Loucy (cell line): ENCODE results near the gene PAGR1.

ENCODE experiments used
- H2AFZ ChIP-seq: fragments of 200-600 bp; sonication (generic); 2 replicates; pipeline ENCODE4 v1.6.0; 2016; ENCODE audit warnings: antibody characterized with exemption, mild to moderate bottlenecking, low read length, moderate library complexity
- H3F3A ChIP-seq: fragments of 200-600 bp; 2 replicates; pipeline ENCODE4 v1.6.0; 2016; ENCODE audit warnings: antibody characterized with exemption, low read depth, mild to moderate bottlenecking
- H3K27me3 ChIP-seq: fragments of 200-600 bp; sonication (generic); 2 replicates; pipeline ENCODE4 v1.6.1; 2014; ENCODE audit warnings: low read length, mild to moderate bottlenecking; ENCODE audit not compliant: insufficient read depth, poor library complexity, severe bottlenecking
- H3K36me3 ChIP-seq: fragments of 200-600 bp; sonication (generic); 2 replicates; pipeline ENCODE4 v1.6.1; 2016; ENCODE audit warnings: low read length; ENCODE audit not compliant: insufficient read depth
- H3K4me1 ChIP-seq: fragments of 200-600 bp; sonication (generic); 2 replicates; pipeline ENCODE4 v1.5.1; 2014; ENCODE audit warnings: low read length, mild to moderate bottlenecking; ENCODE audit not compliant: insufficient read depth, poor library complexity, severe bottlenecking
- H3K4me2 ChIP-seq: fragments of 200-600 bp; sonication (generic); 2 replicates; pipeline ENCODE4 v1.6.0; 2014; ENCODE audit warnings: antibody characterized with exemption, low read length, low read depth, mild to moderate bottlenecking; ENCODE audit not compliant: poor library complexity, severe bottlenecking
- H3K4me3 ChIP-seq: fragments of 200-600 bp; sonication (generic); 2 replicates; pipeline ENCODE4 v1.5.1; 2014; ENCODE audit warnings: low read length, mild to moderate bottlenecking, mixed read lengths; ENCODE audit not compliant: poor library complexity, severe bottlenecking
- H3K79me2 ChIP-seq: fragments of 200-600 bp; sonication (generic); 2 replicates; pipeline ENCODE4 v1.6.1; 2014; ENCODE audit warnings: low read length; ENCODE audit not compliant: insufficient read depth
- H3K9ac ChIP-seq: fragments of 200-600 bp; sonication (generic); 2 replicates; pipeline ENCODE4 v1.6.0; 2014; ENCODE audit warnings: mild to moderate bottlenecking, low read depth, low read length, moderate library complexity; ENCODE audit not compliant: poor library complexity, severe bottlenecking
- H3K9me2 ChIP-seq: fragments of 200-600 bp; sonication (generic); replicated peaks from 2 replicates; pipeline ENCODE4 v1.6.1; 2016; ENCODE audit warnings: low read depth, low read length, mixed read lengths
- H3K9me3 ChIP-seq: fragments of 200-600 bp; sonication (generic); 2 replicates; pipeline ENCODE4 v1.6.1; 2014; ENCODE audit warnings: mild to moderate bottlenecking, antibody characterized with exemption, low read length, low read depth; ENCODE audit not compliant: insufficient read depth
- H4K20me1 ChIP-seq: fragments of 200-600 bp; sonication (generic); 2 replicates; pipeline ENCODE4 v1.6.0; 2014; ENCODE audit warnings: antibody characterized with exemption, low read length, mild to moderate bottlenecking; ENCODE audit not compliant: insufficient read depth, poor library complexity, severe bottlenecking
- CTCF ChIP-seq: fragments of 200-600 bp; sonication (generic); conservative IDR thresholded peaks from 2 replicates; pipeline ENCODE4 v1.5.1; 2014; ENCODE audit warnings: mild to moderate bottlenecking, antibody characterized with exemption, low read length
- EZH2phosphoT487 ChIP-seq: fragments of 200-600 bp; IDR thresholded peaks from 2 replicates; pipeline ENCODE4 v1.6.1; 2018; ENCODE audit warnings: antibody characterized with exemption, mild to moderate bottlenecking, moderate library complexity, borderline replicate concordance

Gene PAGR1

GRCh38 chr16:29824589-29825144, 8.7 kb downstream of the PAGR1 start:
- Histone ChIP-seq H4K20me1 (peaks cover 10% of the 10 kb centered on the region), H3F3A (no peaks in the 10 kb centered on the region), H3K4me3 (no peak overlapping the region), H3K36me3 (no peaks in the 10 kb centered on the region), H3K9me3 (no peaks in the 10 kb centered on the region), H2AFZ (no peak overlapping the region), H3K4me2 (no peak overlapping the region), H3K9ac (no peak overlapping the region), H3K79me2 (peaks cover 5% of the 10 kb centered on the region; the same call in 1 of the 2 replicates), H3K4me1 (peaks cover 18% of the 10 kb centered on the region), H3K27me3 (no peaks in the 10 kb centered on the region), H3K9me2 (no peaks in the 10 kb centered on the region)
- TF ChIP-seq CTCF (no peak), EZH2phosphoT487 (no peak)

- Histone ChIP-seq H3K4me1 (peaks cover 11% of the 10 kb centered on the region), H3K9ac (no peak overlapping the region), H3K4me3 (no peak overlapping the region), H3K9me2 (no peaks in the 10 kb centered on the region), H4K20me1 (peaks cover 3% of the 10 kb centered on the region), H3K27me3 (no peaks in the 10 kb centered on the region), H3K36me3 (no peaks in the 10 kb centered on the region), H3K4me2 (no peak overlapping the region), H3K79me2 (no peaks in the 10 kb centered on the region), H3K9me3 (no peaks in the 10 kb centered on the region), H2AFZ (no peak overlapping the region), H3F3A (no peaks in the 10 kb centered on the region)
- TF ChIP-seq CTCF (no peak), EZH2phosphoT487 (no peak)
These were observed 9.4 kb downstream of the PAGR1 start for GRCh38 chr16:29825145-29826044.

- Histone ChIP-seq H3K9me2 (no peaks in the 10 kb centered on the region), H3K27me3 (no peaks in the 10 kb centered on the region), H3K4me3 (no peak overlapping the region), H3K4me2 (no peak overlapping the region), H3K79me2 (no peaks in the 10 kb centered on the region), H3K9me3 (no peaks in the 10 kb centered on the region), H3K36me3 (no peaks in the 10 kb centered on the region), H2AFZ (no peak overlapping the region), H3K9ac (no peak overlapping the region), H4K20me1 (no peaks in the 10 kb centered on the region), H3K4me1 (peaks cover 5% of the 10 kb centered on the region), H3F3A (no peaks in the 10 kb centered on the region)
- TF ChIP-seq EZH2phosphoT487 (no peak), CTCF (no peak)
These were observed 10.4 kb downstream of the PAGR1 start for GRCh38 chr16:29826342-29826695.
